Endothelial cell of umbilical vein (primary cell): Measurements from ENCODE around the gene IL20. TPM values are rescaled to one million over a fixed set of nuclear protein-coding genes. Genes with fewer than 3 reads are reported as not detected.

Experiments used
- BruUV-seq: library from RNA; stranded (reverse); fragments of 400-500 nt; replicated peaks from 2 replicates; lab custom pipeline; 2021; lab: Mats Ljungman, UMichigan
- CTCF ChIA-PET: fragments of 300-600, 350-600 bp; sonication (Branson Sonifier 250); formaldehyde crosslinking; loops from one replicate; lab custom pipeline; 2021; ENCODE audit warnings: antibody characterized with exemption, inconsistent platforms; lab: Charles Lee
- POLR2A ChIA-PET: fragments of 300-600, 350-600 bp; sonication (Branson Sonifier 250); formaldehyde crosslinking; loops from one replicate; lab custom pipeline; 2021; ENCODE audit warnings: antibody characterized with exemption, inconsistent platforms; lab: Charles Lee
- DNase-seq: peaks from one replicate; pipeline ENCODE4 v3.0.0-alpha.2; 2011; ENCODE audit warnings: low read depth, low spot score
- FAIRE-seq: peaks from 2 replicates; lab custom pipeline; 2011; peaks lifted over from hg19 to GRCh38; lab: Jason Lieb, UNC
- H2AFZ ChIP-seq: 2 replicates; pipeline ENCODE4 v1.6.0; 2012; ENCODE audit warnings: low read depth, low read length, control low read depth, inconsistent platforms
- H3K27ac ChIP-seq: 2 replicates; pipeline ENCODE4 v1.5.1; 2011; ENCODE audit warnings: low read depth, mild to moderate bottlenecking, control low read depth, low read length, moderate library complexity; ENCODE audit not compliant: insufficient read depth
- H3K27me3 ChIP-seq, 2 experiments: 2 replicates each; pipeline versions ENCODE4 v1.6.0 to v1.6.1; 2011; ENCODE audit warnings: low read length in 2 of 2, mixed read lengths in 1 of 2; ENCODE audit not compliant: control insufficient read depth in 2 of 2, insufficient read depth in 2 of 2
- H3K36me3 ChIP-seq, 2 experiments: 2 replicates in 1 of 2; 3 replicates in 1 of 2; pipeline ENCODE4 v1.5.1; 2011; ENCODE audit warnings: low read length in 2 of 2, mild to moderate bottlenecking in 1 of 2, moderate library complexity in 1 of 2; ENCODE audit not compliant: control insufficient read depth in 2 of 2, insufficient read depth in 2 of 2; ENCODE audit errors: extremely low read depth in 1 of 2
- H3K4me1 ChIP-seq: 3 replicates; pipeline ENCODE4 v1.5.1; 2011; ENCODE audit warnings: mild to moderate bottlenecking, low read length; ENCODE audit not compliant: control insufficient read depth, insufficient read depth; ENCODE audit errors: extremely low read depth
- H3K4me2 ChIP-seq: 2 replicates; pipeline ENCODE4 v1.6.1; 2011; ENCODE audit warnings: low read length, control low read depth, mixed read lengths; ENCODE audit not compliant: insufficient read depth
- H3K4me3 ChIP-seq, 3 experiments: fragments of 200-600 bp in 1 of 3; sonication (generic), shearing (Covaris generic) in 1 of 3; replicated peaks in 1 of 3; 2 replicates each; pipeline ENCODE4 v1.5.1; 2011 to 2016; ENCODE audit warnings: control low read depth in 3 of 3, low read length in 3 of 3, mild to moderate bottlenecking in 2 of 3, inconsistent platforms in 1 of 3, low read depth in 1 of 3, moderate library complexity in 1 of 3; ENCODE audit not compliant: insufficient read depth in 1 of 3
- H3K79me2 ChIP-seq: 2 replicates; pipeline ENCODE4 v1.6.0; 2012; ENCODE audit warnings: low read length, inconsistent platforms; ENCODE audit not compliant: control insufficient read depth, insufficient read depth
- H3K9ac ChIP-seq: replicated peaks from 2 replicates; pipeline ENCODE3; 2011; ENCODE audit warnings: low read length, control low read depth; ENCODE audit not compliant: insufficient read depth; ENCODE audit errors: extremely low read depth
- H3K9me1 ChIP-seq: replicated peaks from 3 replicates; pipeline ENCODE4 v1.6.0; 2011; ENCODE audit warnings: mild to moderate bottlenecking, low read length; ENCODE audit not compliant: control insufficient read depth, insufficient read depth; ENCODE audit errors: extremely low read depth
- H3K9me3 ChIP-seq: replicated peaks from 2 replicates; pipeline ENCODE4 v1.5.1; 2012; ENCODE audit warnings: low read length, inconsistent platforms; ENCODE audit not compliant: control insufficient read depth, insufficient read depth
- H4K20me1 ChIP-seq: replicated peaks from 2 replicates; pipeline ENCODE3; 2011; ENCODE audit warnings: mild to moderate bottlenecking, low read length; ENCODE audit not compliant: control insufficient read depth, insufficient read depth; ENCODE audit errors: extremely low read depth
- EZH2 ChIP-seq: IDR thresholded peaks from 2 replicates; pipeline ENCODE4 v1.6.1; 2012; ENCODE audit warnings: borderline replicate concordance, low read depth, mild to moderate bottlenecking, moderate library complexity, low read length, inconsistent platforms; ENCODE audit not compliant: severe bottlenecking
- FOS ChIP-seq: IDR thresholded peaks from 2 replicates; pipeline ENCODE4 v1.6.1; 2011; ENCODE audit warnings: mild to moderate bottlenecking, low read length, moderate library complexity, borderline replicate concordance; ENCODE audit not compliant: insufficient read depth
- GATA2 ChIP-seq: IDR thresholded peaks from 2 replicates; pipeline ENCODE4 v1.7.0; 2011; ENCODE audit warnings: low read depth, mild to moderate bottlenecking, moderate library complexity, mixed read lengths, low read length; ENCODE audit not compliant: insufficient read length, insufficient read depth
- JUN ChIP-seq: IDR thresholded peaks from 2 replicates; pipeline ENCODE4 v1.6.1; 2011; ENCODE audit warnings: borderline replicate concordance, low read depth; ENCODE audit not compliant: insufficient read length, insufficient read depth
- MYC ChIP-seq: IDR thresholded peaks from one replicate; pipeline ENCODE4 v1.6.1; 2011; ENCODE audit warnings: mild to moderate bottlenecking, low read depth, low read length
- POLR2A ChIP-seq: IDR thresholded peaks from 2 replicates; pipeline ENCODE4 v1.6.1; 2012; ENCODE audit warnings: low read depth, mild to moderate bottlenecking, control low read depth, low read length
- POLR2AphosphoS5 ChIP-seq: IDR thresholded peaks from 2 replicates; pipeline ENCODE4 v1.6.1; 2012; ENCODE audit warnings: low read depth, mild to moderate bottlenecking, control low read depth, low read length, moderate library complexity; ENCODE audit not compliant: insufficient read depth
- dilution Hi-C: fragments of 300-500 bp; cut with MboI; formaldehyde crosslinking; loops from one replicate; pipeline ENCODE4 v1.15.0; 2019; ENCODE audit warnings: low sequenced_read_pairs; ENCODE audit not compliant: extremely low pct_ligation_motif_present
- intact Hi-C: fragments of 100-400 bp; cut with micrococcal nuclease; formaldehyde crosslinking; loops from one replicate; pipeline ENCODE4 v1.10.0; 2022
- polyA plus RNA-seq, 4 experiments: library from polyadenylated mRNA; depleted of rRNA in 3 of 4; stranded (reverse) in 3 of 4; unstranded in 1 of 4; fragments of >200 nt; gene quantifications; 2 replicates each; pipeline versions ENCODE4 v1.2.1 to v1.2.3, GENCODE V29; 2011 to 2012; ENCODE audit warnings: missing spikeins in 1 of 4
- total RNA-seq: library from RNA; stranded (reverse); gene quantifications from 2 replicates; pipeline ENCODE4 v1.2.3, GENCODE V29; 2021
- TF ChIP-seq, protein P1 (sequence below), 2 donors: IDR thresholded peaks; 1 replicate in 1 of 2; 2 replicates in 1 of 2; pipeline ENCODE4 v1.5.1; 2011; ENCODE audit warnings: low read length in 2 of 2, mild to moderate bottlenecking in 2 of 2, moderate library complexity in 2 of 2, control low read depth in 1 of 2, inconsistent platforms in 1 of 2, low read depth in 1 of 2; ENCODE audit not compliant: insufficient read depth in 1 of 2; ENCODE audit errors: extremely low read depth in 1 of 2
- TF ChIP-seq, protein P2 (sequence below): IDR thresholded peaks from 2 replicates; pipeline ENCODE4 v1.6.1; 2011; ENCODE audit not compliant: insufficient read depth, insufficient read length

The IL20 gene
- total and polyA plus RNA-seq, 2 donors (not counting 3 experiments of a cell fraction or from before 2014, with no cell fraction given), result not detected

DNA sequence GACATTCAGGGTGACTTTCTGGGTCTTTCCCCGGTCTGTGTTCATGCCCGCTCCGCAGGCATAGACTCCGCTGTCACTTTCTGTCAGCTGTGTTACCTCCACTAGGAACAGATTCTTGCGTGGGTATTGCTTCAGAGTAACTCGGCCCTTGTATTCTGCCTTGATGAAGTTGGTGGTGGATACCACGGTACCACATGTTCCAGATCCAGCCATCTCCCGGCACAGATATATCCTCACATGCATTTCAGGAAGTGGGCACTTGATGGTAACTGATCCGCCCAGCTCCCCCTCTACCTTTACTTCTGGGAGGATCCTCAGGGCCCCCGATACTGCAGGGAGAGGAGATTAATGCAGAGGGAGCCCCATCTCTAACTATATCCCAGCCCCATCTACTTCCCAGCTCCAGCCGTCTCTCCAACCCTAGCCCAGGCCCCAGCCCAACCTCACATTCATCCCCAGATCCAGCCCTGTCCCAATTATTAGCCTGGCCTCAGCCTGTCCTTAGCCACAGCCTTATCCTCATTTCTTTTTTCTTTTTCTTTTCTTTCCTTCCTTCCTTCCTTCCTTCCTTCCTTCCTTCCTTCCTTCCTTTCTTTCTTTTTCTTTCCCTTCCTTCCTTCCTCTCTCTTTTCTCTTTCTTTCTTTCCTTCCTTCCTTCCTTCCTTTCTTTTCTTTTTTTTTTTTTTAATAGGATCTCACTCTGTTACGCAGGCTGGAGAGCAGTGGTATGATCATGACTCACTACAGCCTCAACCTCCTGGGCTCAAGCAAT is 48.5 kb downstream of the IL20 start:
- no peaks in the 10 kb centered on the region for H4K20me1 ChIP-seq
- FAIRE-seq, result no peak
- intact Hi-C loops (loop anchor here (10.0 kb wide), 1 partner anchor 419 kb away; no protein-coding TSS in a partner anchor), dilution Hi-C loops (no loop called here)
- no peak overlapping the region for H3K27ac ChIP-seq
- no peak overlapping the region for H3K4me3 ChIP-seq
- ChIA-PET CTCF (interaction anchor here (1.9 to 3.6 kb wide), 4 partner anchors 8 to 283 kb away, joined by 13 to 64 read pairs (median 46); partner anchors contain the start of gene FCMR), POLR2A (no interaction called here)
- no peaks in the 10 kb centered on the region for H3K9me1 ChIP-seq
- no peak overlapping the region for H2AFZ ChIP-seq
- no TSS peak for BruUV-seq
- H3K4me1 ChIP-seq, result no peaks in the 10 kb centered on the region
- no peaks in the 10 kb centered on the region for H3K79me2 ChIP-seq
- H3K27me3 ChIP-seq, result peaks cover 24 to 28% of the 10 kb centered on the region in 2 experiments
- H3K4me2 ChIP-seq, result no peak overlapping the region
- TF ChIP-seq MYC (no peak), JUN (no peak), EZH2 (no peak), POLR2A (no peak), FOS (no peak), POLR2AphosphoS5 (no peak), GATA2 (no peak)
- TF ChIP-seq, protein P1, sequence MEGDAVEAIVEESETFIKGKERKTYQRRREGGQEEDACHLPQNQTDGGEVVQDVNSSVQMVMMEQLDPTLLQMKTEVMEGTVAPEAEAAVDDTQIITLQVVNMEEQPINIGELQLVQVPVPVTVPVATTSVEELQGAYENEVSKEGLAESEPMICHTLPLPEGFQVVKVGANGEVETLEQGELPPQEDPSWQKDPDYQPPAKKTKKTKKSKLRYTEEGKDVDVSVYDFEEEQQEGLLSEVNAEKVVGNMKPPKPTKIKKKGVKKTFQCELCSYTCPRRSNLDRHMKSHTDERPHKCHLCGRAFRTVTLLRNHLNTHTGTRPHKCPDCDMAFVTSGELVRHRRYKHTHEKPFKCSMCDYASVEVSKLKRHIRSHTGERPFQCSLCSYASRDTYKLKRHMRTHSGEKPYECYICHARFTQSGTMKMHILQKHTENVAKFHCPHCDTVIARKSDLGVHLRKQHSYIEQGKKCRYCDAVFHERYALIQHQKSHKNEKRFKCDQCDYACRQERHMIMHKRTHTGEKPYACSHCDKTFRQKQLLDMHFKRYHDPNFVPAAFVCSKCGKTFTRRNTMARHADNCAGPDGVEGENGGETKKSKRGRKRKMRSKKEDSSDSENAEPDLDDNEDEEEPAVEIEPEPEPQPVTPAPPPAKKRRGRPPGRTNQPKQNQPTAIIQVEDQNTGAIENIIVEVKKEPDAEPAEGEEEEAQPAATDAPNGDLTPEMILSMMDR (IDR thresholded peaks at IDR 0.05; ENCODE audit: extremely low read depth in 1 of 2, insufficient read depth in 1 of 2, low read depth in 1 of 2, low read length in 2 of 2), result no peak
- TF ChIP-seq, protein P2, sequence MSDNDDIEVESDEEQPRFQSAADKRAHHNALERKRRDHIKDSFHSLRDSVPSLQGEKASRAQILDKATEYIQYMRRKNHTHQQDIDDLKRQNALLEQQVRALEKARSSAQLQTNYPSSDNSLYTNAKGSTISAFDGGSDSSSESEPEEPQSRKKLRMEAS, result no peak
- DNase-seq, result no peak
- H3K36me3 ChIP-seq, result no peaks in the 10 kb centered on the region
- H3K9ac ChIP-seq, result no peak overlapping the region
- no peaks in the 10 kb centered on the region for H3K9me3 ChIP-seq
